PFSK-1 (cell line): ENCODE data around the gene GFPT2.

Experiments used
- FOXP2 ChIP-seq: optimal IDR thresholded peaks from 2 replicates; pipeline ENCODE3; 2011; ENCODE audit warnings: borderline replicate concordance, control low read depth, inconsistent platforms; ENCODE audit not compliant: insufficient read depth; ENCODE audit errors: extremely low read length, extremely low read depth
- POLR2AphosphoS5 ChIP-seq: IDR thresholded peaks from 2 replicates; pipeline ENCODE4 v1.6.1; 2012; ENCODE audit warnings: low read depth, mild to moderate bottlenecking, control low read depth, low read length, moderate library complexity
- SIN3A ChIP-seq: IDR thresholded peaks from 2 replicates; pipeline ENCODE4 v1.6.1; 2012; ENCODE audit warnings: mild to moderate bottlenecking, low read length, moderate library complexity, borderline replicate concordance; ENCODE audit not compliant: insufficient read depth
- TAF1 ChIP-seq: IDR thresholded peaks from 2 replicates; pipeline ENCODE4 v1.6.1; 2012; ENCODE audit warnings: low read length, control low read depth, borderline replicate concordance; ENCODE audit not compliant: insufficient read depth
- TF ChIP-seq, protein P1 (sequence below), 2 experiments: IDR thresholded peaks; 2 replicates each; pipeline versions ENCODE4 v1.6.1 to v1.8.0; 2011 to 2012; ENCODE audit warnings: low read depth in 2 of 2, low read length in 2 of 2, control low read depth in 1 of 2, inconsistent platforms in 1 of 2, mild to moderate bottlenecking in 1 of 2, moderate library complexity in 1 of 2; ENCODE audit not compliant: insufficient read depth in 1 of 2

DNA sequence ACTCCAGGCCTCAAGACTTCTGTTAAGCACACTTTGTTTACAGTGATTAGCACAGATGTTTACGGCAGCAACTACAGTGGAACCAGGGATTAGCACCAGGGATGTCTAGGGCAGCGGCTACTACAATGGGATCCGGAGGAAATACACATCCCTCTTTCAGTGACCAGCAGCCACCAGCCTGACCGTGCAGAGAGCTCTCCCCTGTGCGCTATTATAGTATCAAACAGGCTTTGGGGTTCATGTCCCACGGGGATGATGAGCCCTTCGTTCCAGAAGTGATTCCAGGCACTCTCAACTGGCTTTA, 21.5 kb downstream of the GFPT2 start:
- no peak for TF ChIP-seq POLR2AphosphoS5
- TF ChIP-seq SIN3A = no peak
- no peak for TF ChIP-seq TAF1
- TF ChIP-seq, protein P1, sequence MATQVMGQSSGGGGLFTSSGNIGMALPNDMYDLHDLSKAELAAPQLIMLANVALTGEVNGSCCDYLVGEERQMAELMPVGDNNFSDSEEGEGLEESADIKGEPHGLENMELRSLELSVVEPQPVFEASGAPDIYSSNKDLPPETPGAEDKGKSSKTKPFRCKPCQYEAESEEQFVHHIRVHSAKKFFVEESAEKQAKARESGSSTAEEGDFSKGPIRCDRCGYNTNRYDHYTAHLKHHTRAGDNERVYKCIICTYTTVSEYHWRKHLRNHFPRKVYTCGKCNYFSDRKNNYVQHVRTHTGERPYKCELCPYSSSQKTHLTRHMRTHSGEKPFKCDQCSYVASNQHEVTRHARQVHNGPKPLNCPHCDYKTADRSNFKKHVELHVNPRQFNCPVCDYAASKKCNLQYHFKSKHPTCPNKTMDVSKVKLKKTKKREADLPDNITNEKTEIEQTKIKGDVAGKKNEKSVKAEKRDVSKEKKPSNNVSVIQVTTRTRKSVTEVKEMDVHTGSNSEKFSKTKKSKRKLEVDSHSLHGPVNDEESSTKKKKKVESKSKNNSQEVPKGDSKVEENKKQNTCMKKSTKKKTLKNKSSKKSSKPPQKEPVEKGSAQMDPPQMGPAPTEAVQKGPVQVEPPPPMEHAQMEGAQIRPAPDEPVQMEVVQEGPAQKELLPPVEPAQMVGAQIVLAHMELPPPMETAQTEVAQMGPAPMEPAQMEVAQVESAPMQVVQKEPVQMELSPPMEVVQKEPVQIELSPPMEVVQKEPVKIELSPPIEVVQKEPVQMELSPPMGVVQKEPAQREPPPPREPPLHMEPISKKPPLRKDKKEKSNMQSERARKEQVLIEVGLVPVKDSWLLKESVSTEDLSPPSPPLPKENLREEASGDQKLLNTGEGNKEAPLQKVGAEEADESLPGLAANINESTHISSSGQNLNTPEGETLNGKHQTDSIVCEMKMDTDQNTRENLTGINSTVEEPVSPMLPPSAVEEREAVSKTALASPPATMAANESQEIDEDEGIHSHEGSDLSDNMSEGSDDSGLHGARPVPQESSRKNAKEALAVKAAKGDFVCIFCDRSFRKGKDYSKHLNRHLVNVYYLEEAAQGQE (IDR thresholded peaks at IDR 0.05; ENCODE audit: insufficient read depth in 1 of 2, low read depth in 2 of 2, low read length in 2 of 2) = no peak
- TF ChIP-seq FOXP2 = peak; percentile 51
